H1 (cell line): ENCODE results near the gene PLEKHN1.

Experiments
- GABPA ChIP-seq: IDR thresholded peaks from 2 replicates; pipeline ENCODE4 v1.6.1; 2011; ENCODE audit warnings: mild to moderate bottlenecking, low read length, moderate library complexity, borderline replicate concordance; ENCODE audit not compliant: insufficient read depth
- GTF2F1 ChIP-seq: IDR thresholded peaks from 2 replicates; pipeline ENCODE4 v1.6.1; 2012; ENCODE audit warnings: low read depth, low read length, improper control_type of control experiment, borderline replicate concordance
- SIN3A ChIP-seq, 2 experiments: IDR thresholded peaks in 1 of 2; conservative IDR thresholded peaks in 1 of 2; 2 replicates each; pipeline ENCODE4 v1.6.1; 2011 to 2012; ENCODE audit warnings: low read length in 2 of 2, improper control_type of control experiment in 1 of 2, low read depth in 1 of 2, mild to moderate bottlenecking in 1 of 2
- SRF ChIP-seq: IDR thresholded peaks from 2 replicates; pipeline ENCODE4 v1.6.1; 2011; ENCODE audit warnings: mild to moderate bottlenecking, low read depth, low read length, moderate library complexity
- TF ChIP-seq, protein P1 (sequence below), 3 experiments: IDR thresholded peaks; 1 replicate in 2 of 3; 2 replicates in 1 of 3; pipeline versions ENCODE4 v1.5.1 to v1.6.1; 2011; ENCODE audit warnings: low read length in 3 of 3, mild to moderate bottlenecking in 3 of 3, inconsistent platforms in 2 of 3, low read depth in 1 of 3, moderate library complexity in 1 of 3; ENCODE audit not compliant: insufficient read depth in 1 of 3; ENCODE audit errors: control extremely low read depth in 1 of 3

DNA sequence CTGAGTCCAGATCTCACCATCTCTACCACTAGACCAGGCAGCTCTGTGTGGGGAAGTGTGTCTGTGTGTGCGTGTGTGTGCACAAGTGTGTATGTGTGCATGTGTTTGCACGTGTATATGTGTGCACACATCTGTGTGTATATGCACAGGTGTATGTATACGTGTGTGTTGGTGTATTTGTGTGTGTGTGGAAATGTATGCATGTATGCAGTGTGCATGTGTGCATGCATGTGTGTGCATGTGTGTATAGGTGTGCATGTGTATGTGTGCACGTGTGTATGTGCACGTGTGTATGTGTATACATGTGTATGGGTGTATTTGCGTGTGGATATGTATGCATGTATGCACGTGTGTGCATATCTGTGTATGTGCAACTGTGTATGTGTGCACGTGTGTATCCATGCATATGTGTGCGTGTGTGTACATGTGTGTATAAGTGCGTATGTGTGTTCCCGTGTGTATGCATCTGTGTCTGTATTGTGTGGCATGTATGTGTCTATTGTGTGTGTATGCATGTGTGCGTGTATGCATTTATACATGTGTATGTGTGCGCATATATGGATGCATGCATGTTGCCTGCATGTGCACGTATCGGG, 3.1 kb downstream of the PLEKHN1 start:
- no peak for TF ChIP-seq SIN3A (conservative IDR thresholded peaks at IDR 0.05 in 1 of 2, IDR thresholded peaks at IDR 0.05 in 1 of 2; ENCODE audit: low read depth in 1 of 2, low read length in 2 of 2)
- TF ChIP-seq GABPA: no peak
- no peak for TF ChIP-seq SRF
- TF ChIP-seq, protein P1, sequence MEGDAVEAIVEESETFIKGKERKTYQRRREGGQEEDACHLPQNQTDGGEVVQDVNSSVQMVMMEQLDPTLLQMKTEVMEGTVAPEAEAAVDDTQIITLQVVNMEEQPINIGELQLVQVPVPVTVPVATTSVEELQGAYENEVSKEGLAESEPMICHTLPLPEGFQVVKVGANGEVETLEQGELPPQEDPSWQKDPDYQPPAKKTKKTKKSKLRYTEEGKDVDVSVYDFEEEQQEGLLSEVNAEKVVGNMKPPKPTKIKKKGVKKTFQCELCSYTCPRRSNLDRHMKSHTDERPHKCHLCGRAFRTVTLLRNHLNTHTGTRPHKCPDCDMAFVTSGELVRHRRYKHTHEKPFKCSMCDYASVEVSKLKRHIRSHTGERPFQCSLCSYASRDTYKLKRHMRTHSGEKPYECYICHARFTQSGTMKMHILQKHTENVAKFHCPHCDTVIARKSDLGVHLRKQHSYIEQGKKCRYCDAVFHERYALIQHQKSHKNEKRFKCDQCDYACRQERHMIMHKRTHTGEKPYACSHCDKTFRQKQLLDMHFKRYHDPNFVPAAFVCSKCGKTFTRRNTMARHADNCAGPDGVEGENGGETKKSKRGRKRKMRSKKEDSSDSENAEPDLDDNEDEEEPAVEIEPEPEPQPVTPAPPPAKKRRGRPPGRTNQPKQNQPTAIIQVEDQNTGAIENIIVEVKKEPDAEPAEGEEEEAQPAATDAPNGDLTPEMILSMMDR (IDR thresholded peaks at IDR 0.05; ENCODE audit: control extremely low read depth in 1 of 3, insufficient read depth in 1 of 3, low read depth in 1 of 3, low read length in 3 of 3): no peak
- TF ChIP-seq GTF2F1: no peak
